ENCODE results near the gene PRDM16. TPM values are rescaled to one million over a fixed set of nuclear protein-coding genes. Genes with fewer than 3 reads are reported as not detected.

PRDM16 gene
- total RNA-seq, 1 experiment from 2014 or later = not detected

DNA sequence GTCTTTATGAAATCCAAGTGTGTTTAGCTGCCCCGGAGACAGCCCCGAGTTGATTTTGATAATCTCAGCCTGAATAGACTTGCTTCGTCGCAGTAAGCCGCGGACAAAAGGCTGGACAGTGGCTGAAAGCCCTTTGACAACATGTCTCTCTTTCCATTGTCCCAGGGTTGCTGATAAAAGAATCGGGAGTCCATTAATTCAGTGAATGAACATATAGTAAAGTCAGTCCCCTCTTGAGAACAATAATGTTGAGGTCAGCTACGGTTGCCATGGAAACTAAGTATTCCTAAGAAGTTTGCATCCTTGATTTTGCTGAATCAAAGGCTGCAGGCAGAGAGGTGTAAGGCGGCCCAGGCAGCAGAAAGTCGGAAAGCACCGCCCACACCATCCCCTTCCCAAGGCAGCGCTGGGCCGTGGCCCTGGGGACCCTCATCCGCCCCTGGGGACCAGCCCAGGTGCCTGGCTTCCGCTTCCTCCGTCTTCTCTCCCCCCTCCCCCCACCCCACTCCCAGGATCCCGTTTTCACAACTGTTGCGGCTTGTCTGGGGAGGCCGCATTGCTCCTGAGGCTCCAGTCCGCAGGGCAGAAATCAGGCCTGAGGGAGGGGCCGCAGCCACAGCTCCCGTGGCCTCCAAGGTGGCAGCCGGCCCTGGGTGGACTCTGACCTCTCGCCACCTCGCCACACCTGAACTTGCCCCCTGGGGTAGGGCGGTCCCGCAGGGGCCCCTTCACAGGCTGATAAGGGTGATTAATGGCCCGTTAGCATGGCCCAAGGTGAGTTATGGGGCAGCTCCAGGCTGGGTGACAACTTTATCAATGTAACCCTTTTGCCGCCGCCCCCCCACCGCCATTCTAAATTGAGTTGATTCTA lies 180.9 kb downstream of the PRDM16 start:
- BruUV-seq (replicated peaks) = no TSS peak
- intact Hi-C loops (cut with micrococcal nuclease) = no loop called here
- TF ChIP-seq CTCF (IDR thresholded peaks at IDR 0.05; ENCODE audit: unreplicated experiment) = no peak
- no peak overlapping the region for H3K27ac Mint-ChIP-seq (ENCODE audit: low read depth, unreplicated experiment)
- no peaks in the 10 kb centered on the region for H3K4me1 Mint-ChIP-seq (ENCODE audit: insufficient read depth, unreplicated experiment)
- H3K4me3 Mint-ChIP-seq (ENCODE audit: unreplicated experiment) = no peak overlapping the region
- no peak for DNase-seq (ENCODE audit: unreplicated experiment)
- peaks cover 7% of the 10 kb centered on the region for H3K9me3 Mint-ChIP-seq (ENCODE audit: unreplicated experiment)
- no peaks in the 10 kb centered on the region for H3K27me3 Mint-ChIP-seq (ENCODE audit: insufficient read depth, unreplicated experiment)
- POLR2A ChIA-PET = no interaction called here
- no peaks in the 10 kb centered on the region for H3K36me3 Mint-ChIP-seq (ENCODE audit: insufficient read depth, unreplicated experiment)
- CTCF ChIA-PET = interaction anchor here (0.7 kb wide), 1 partner anchor 685 kb away, joined by 5 read pairs; no protein-coding TSS in a partner anchor

DNA sequence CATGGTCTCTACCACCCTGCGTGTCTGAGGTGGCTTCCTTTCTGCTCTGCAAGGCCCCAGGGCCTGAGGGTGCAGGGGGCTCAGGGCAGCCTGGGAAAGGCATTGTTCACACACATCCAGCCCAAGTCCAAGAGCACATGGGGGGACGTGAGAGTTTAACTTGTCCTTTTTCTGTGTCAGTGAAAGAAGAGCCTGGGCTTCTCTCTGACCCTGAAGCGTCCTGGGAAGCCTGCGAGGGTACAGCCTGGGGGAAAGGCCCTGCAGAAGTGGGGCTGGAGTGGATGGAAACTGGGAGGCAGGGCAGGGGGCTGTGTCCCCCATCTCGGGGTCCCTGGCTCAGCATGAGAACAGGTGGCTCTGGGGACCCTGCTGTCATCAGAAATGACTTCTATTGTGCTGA lies 181.6 kb downstream of the PRDM16 start:
- Mint-ChIP-seq H3K4me3 (ENCODE audit: unreplicated experiment) (no peak overlapping the region), H3K27me3 (ENCODE audit: insufficient read depth, unreplicated experiment) (no peaks in the 10 kb centered on the region), H3K36me3 (ENCODE audit: insufficient read depth, unreplicated experiment) (no peaks in the 10 kb centered on the region), H3K27ac (ENCODE audit: low read depth, unreplicated experiment) (no peak overlapping the region), H3K4me1 (ENCODE audit: insufficient read depth, unreplicated experiment) (no peaks in the 10 kb centered on the region), H3K9me3 (ENCODE audit: unreplicated experiment) (peaks cover 7% of the 10 kb centered on the region)
- no TSS peak for BruUV-seq (replicated peaks)
- TF ChIP-seq CTCF (IDR thresholded peaks at IDR 0.05; ENCODE audit: unreplicated experiment) = no peak
- DNase-seq (ENCODE audit: unreplicated experiment) = no peak
- intact Hi-C loops (cut with micrococcal nuclease) = no loop called here
- ChIA-PET CTCF (no interaction called here), POLR2A (no interaction called here)

- Mint-ChIP-seq H3K9me3 (ENCODE audit: unreplicated experiment) (peaks cover 7% of the 10 kb centered on the region), H3K4me1 (ENCODE audit: insufficient read depth, unreplicated experiment) (no peaks in the 10 kb centered on the region), H3K27me3 (ENCODE audit: insufficient read depth, unreplicated experiment) (no peaks in the 10 kb centered on the region), H3K27ac (ENCODE audit: low read depth, unreplicated experiment) (no peak overlapping the region), H3K4me3 (ENCODE audit: unreplicated experiment) (no peak overlapping the region), H3K36me3 (ENCODE audit: insufficient read depth, unreplicated experiment) (no peaks in the 10 kb centered on the region)
- no peak for DNase-seq (ENCODE audit: unreplicated experiment)
- BruUV-seq (replicated peaks) = no TSS peak
- intact Hi-C loops (cut with micrococcal nuclease) = no loop called here
- ChIA-PET CTCF (interaction anchor here (0.6 to 0.7 kb wide), 2 partner anchors 20 to 436 kb away, joined by 3 read pairs; no protein-coding TSS in a partner anchor), POLR2A (no interaction called here)
- no peak for TF ChIP-seq CTCF (IDR thresholded peaks at IDR 0.05; ENCODE audit: unreplicated experiment)
Observed at GRCh38 chr1:3251099-3251806, 182.2 kb downstream of the PRDM16 start.

DNA sequence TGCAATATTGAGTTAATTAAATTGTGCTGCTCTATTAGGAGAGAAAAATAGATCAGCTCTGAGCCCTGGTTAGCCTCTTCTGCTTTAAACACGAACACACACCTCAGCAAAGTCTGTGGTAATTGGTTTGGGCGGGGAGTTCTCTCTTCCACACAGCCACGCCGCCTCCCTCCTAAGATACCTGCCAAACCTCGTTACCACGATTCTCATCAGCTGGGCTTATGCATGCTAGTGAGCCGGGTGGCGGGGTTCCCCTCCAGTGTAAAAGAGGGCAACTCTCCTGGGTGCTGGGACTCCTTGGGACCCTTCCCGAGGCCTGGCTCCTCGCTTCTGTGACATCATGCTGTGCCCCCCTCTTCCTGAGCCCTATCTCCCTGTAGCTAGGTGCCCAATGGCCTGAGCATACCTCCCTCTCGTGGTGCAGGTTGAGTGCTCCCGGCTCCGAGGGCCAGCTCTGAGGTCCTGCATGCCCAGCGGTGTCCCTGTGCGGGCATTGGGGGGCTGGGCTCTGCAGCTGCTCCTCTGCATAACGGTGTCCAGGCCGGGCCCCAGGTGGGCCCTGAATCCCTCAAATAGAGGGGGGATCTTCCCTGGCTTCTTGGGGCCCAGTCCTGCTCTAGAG lies 182.9 kb downstream of the PRDM16 start:
- DNase-seq (ENCODE audit: unreplicated experiment) = no peak
- Mint-ChIP-seq H3K27ac (ENCODE audit: low read depth, unreplicated experiment) (no peak overlapping the region), H3K9me3 (ENCODE audit: unreplicated experiment) (peaks cover 7% of the 10 kb centered on the region), H3K27me3 (ENCODE audit: insufficient read depth, unreplicated experiment) (no peaks in the 10 kb centered on the region), H3K36me3 (ENCODE audit: insufficient read depth, unreplicated experiment) (no peaks in the 10 kb centered on the region), H3K4me1 (ENCODE audit: insufficient read depth, unreplicated experiment) (no peaks in the 10 kb centered on the region), H3K4me3 (ENCODE audit: unreplicated experiment) (no peak overlapping the region)
- no peak for TF ChIP-seq CTCF (IDR thresholded peaks at IDR 0.05; ENCODE audit: unreplicated experiment)
- no TSS peak for BruUV-seq (replicated peaks)
- intact Hi-C loops (cut with micrococcal nuclease) = no loop called here
- POLR2A ChIA-PET = no interaction called here
- CTCF ChIA-PET = interaction anchor here (0.6 to 0.7 kb wide), 2 partner anchors 20 to 437 kb away, joined by 3 read pairs; no protein-coding TSS in a partner anchor

Data from MCF 10A (cell line).